SJSA1 (cell line): ENCODE results near the gene GCH1. TPM values are rescaled to one million over a fixed set of nuclear protein-coding genes. Genes with fewer than 3 reads are reported as not detected.

Source experiments
- DNase-seq, 2 experiments: peaks; one replicate each; pipeline ENCODE4 v3.0.0-alpha.2; 2015 to 2020; ENCODE audit warnings: low spot score in 2 of 2, low read depth in 1 of 2
- H3K27ac ChIP-seq: fragments of 250-450 bp; sonication (Bioruptor Pico); 2 replicates; pipeline ENCODE4 v1.5.1; 2020; ENCODE audit warnings: mild to moderate bottlenecking, moderate library complexity
- H3K27me3 ChIP-seq: fragments of 250-450 bp; sonication (Bioruptor Pico); replicated peaks from 2 replicates; pipeline ENCODE4 v1.5.1; 2020; ENCODE audit warnings: mild to moderate bottlenecking, moderate library complexity
- H3K36me3 ChIP-seq: fragments of 250-450 bp; sonication (Bioruptor Pico); 2 replicates; pipeline ENCODE4 v1.5.1; 2020; ENCODE audit warnings: mild to moderate bottlenecking
- H3K4me1 ChIP-seq: fragments of 250-450 bp; sonication (Bioruptor Pico); replicated peaks from 2 replicates; pipeline ENCODE4 v1.6.1; 2021; ENCODE audit warnings: mild to moderate bottlenecking
- H3K4me3 ChIP-seq: fragments of 250-450 bp; sonication (Bioruptor Pico); 2 replicates; pipeline ENCODE4 v1.5.1; 2020; ENCODE audit warnings: mild to moderate bottlenecking
- H3K9me3 ChIP-seq: fragments of 250-450 bp; sonication (Bioruptor Pico); replicated peaks from 2 replicates; pipeline ENCODE4 v1.5.1; 2020; ENCODE audit warnings: mild to moderate bottlenecking
- total RNA-seq: library from RNA; depleted of rRNA; stranded (reverse); fragments of >200 nt; shearing (Covaris generic); gene quantifications from 2 replicates; pipeline ENCODE4 v1.2.3, GENCODE V29; 2014

The GCH1 gene
- total RNA-seq, 1 experiment from 2014 or later, result 1.8 TPM

GRCh38 chr14:54816450-54816849 lies 86.2 kb downstream of the GCH1 start:
- H3K27ac ChIP-seq, result no peak overlapping the region
- H3K4me1 ChIP-seq, result 0 out of 2 replicates have a peak, but pooled peaks cover 3% of the 10 kb centered on the region
- no peaks in the 10 kb centered on the region for H3K27me3 ChIP-seq
- no peaks in the 10 kb centered on the region for H3K9me3 ChIP-seq
- no peaks in the 10 kb centered on the region for H3K36me3 ChIP-seq
- DNase-seq, result no peak
- H3K4me3 ChIP-seq, result no peak overlapping the region

GRCh38 chr14:54815515-54815914 lies 87.1 kb downstream of the GCH1 start:
- Histone ChIP-seq H3K9me3 (no peaks in the 10 kb centered on the region), H3K27ac (no peak overlapping the region), H3K4me3 (no peak overlapping the region), H3K27me3 (no peaks in the 10 kb centered on the region), H3K4me1 (0 out of 2 replicates have a peak, but pooled peaks cover 3% of the 10 kb centered on the region), H3K36me3 (no peaks in the 10 kb centered on the region)
- no peak for DNase-seq

- Histone ChIP-seq H3K4me3 (no peak overlapping the region), H3K36me3 (no peaks in the 10 kb centered on the region), H3K27me3 (no peaks in the 10 kb centered on the region), H3K9me3 (no peaks in the 10 kb centered on the region), H3K27ac (no peak overlapping the region), H3K4me1 (0 out of 2 replicates have a peak, but pooled peaks cover 3% of the 10 kb centered on the region)
- no peak for DNase-seq
These were observed 87.6 kb downstream of the GCH1 start for GRCh38 chr14:54815016-54815415.

- H3K27ac ChIP-seq, result no peak overlapping the region
- no peak overlapping the region for H3K4me3 ChIP-seq
- no peak for DNase-seq
These were observed 88.5 kb downstream of the GCH1 start for GRCh38 chr14:54814076-54814475.

GRCh38 chr14:54813081-54813480 lies 89.5 kb downstream of the GCH1 start:
- Histone ChIP-seq H3K27me3 (no peaks in the 10 kb centered on the region), H3K4me1 (no peaks in the 10 kb centered on the region), H3K9me3 (no peaks in the 10 kb centered on the region), H3K4me3 (no peak overlapping the region), H3K27ac (no peak overlapping the region), H3K36me3 (no peaks in the 10 kb centered on the region)
- DNase-seq, result no peak

More at GRCh38 chr14:54814076-54814475, 88.5 kb downstream of the GCH1 start:
- H3K9me3 ChIP-seq, result no peaks in the 10 kb centered on the region
- H3K27me3 ChIP-seq, result no peaks in the 10 kb centered on the region
- H3K36me3 ChIP-seq, result no peaks in the 10 kb centered on the region
- H3K4me1 ChIP-seq, result 0 out of 2 replicates have a peak, but pooled peaks cover 3% of the 10 kb centered on the region

- Histone ChIP-seq H3K4me3 (no peak overlapping the region), H3K9me3 (no peaks in the 10 kb centered on the region), H3K27ac (no peak overlapping the region), H3K4me1 (no peaks in the 10 kb centered on the region), H3K36me3 (no peaks in the 10 kb centered on the region), H3K27me3 (no peaks in the 10 kb centered on the region)
- DNase-seq, result no peak
These were observed 90.0 kb downstream of the GCH1 start for GRCh38 chr14:54812617-54813016.

DNA sequence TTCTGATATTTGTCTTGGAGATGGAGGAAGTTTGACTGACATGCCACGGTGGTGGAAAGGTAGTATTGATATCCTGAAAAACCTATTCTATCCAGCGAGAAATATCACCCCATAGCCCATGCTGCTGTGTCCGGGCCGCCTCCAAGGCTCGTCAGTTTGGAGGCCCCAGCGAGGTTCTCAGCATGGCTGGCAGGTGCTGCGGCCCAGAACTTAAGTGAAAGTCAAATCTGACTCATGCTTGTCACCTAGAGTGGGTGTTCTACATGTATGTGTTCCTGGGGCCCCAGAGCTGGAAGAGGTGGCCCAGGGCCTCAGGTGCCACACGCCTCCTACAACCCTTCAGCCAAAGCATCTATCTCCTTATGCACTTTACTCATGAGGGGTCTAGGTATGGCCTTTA lies 92.9 kb downstream of the GCH1 start:
- no peak overlapping the region for H3K4me3 ChIP-seq
- no peaks in the 10 kb centered on the region for H3K27me3 ChIP-seq
- no peaks in the 10 kb centered on the region for H3K36me3 ChIP-seq
- no peaks in the 10 kb centered on the region for H3K9me3 ChIP-seq
- H3K27ac ChIP-seq, result no peak overlapping the region
- DNase-seq, result no peak
- H3K4me1 ChIP-seq, result peaks cover 3% of the 10 kb centered on the region; the same call in 1 of the 2 replicates

DNA sequence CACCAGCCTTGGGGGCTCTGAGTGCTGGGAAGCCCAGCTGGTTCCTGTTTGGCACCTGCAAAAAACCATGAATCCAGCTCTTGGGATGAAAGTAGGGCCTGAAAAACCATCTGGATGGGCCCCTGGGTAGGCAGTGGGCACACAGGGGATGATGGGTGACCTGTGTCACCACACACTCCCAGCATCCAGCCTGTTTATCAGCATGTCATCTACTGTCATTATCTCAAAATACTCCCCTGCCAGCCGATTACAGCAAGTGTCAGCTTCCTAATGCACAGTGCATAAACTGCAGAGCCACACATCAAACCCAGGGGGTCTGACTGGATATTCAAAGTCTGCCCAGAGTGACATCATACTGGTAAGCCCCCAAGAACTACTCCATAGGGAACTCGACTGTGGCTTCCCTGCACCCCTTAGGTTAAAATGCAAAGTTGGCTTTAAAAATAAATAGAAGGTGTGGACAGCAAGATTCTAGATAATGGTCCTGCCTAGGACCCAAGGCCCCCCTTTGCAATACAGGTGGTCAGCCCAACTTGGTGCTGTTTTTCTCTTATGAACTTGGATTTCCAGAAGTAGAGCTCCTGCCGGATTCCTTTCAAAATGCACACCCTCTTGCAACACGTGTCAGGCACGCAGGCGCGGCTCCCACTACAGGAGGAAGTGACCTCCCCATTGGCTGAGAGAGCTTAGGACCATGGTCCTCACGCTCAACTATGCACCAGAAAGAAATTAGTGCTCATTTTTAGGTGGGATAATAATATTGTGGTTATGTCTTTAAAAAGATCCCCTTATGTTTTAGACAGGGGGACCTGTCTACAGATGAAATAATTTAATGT lies 94.1 kb downstream of the GCH1 start:
- H3K9me3 ChIP-seq, result no peaks in the 10 kb centered on the region
- H3K27ac ChIP-seq, result no peak overlapping the region
- no peak for DNase-seq
- peaks cover 3% of the 10 kb centered on the region; the same call in 1 of the 2 replicates for H3K4me1 ChIP-seq
- H3K4me3 ChIP-seq, result no peak overlapping the region
- H3K36me3 ChIP-seq, result no peaks in the 10 kb centered on the region
- H3K27me3 ChIP-seq, result no peaks in the 10 kb centered on the region

- Histone ChIP-seq H3K36me3 (no peaks in the 10 kb centered on the region), H3K27me3 (no peaks in the 10 kb centered on the region), H3K4me3 (no peak overlapping the region), H3K4me1 (peaks cover 3% of the 10 kb centered on the region; the same call in 1 of the 2 replicates), H3K9me3 (no peaks in the 10 kb centered on the region), H3K27ac (no peak overlapping the region)
- no peak for DNase-seq
These were observed 94.7 kb downstream of the GCH1 start for GRCh38 chr14:54807881-54808280.

DNA sequence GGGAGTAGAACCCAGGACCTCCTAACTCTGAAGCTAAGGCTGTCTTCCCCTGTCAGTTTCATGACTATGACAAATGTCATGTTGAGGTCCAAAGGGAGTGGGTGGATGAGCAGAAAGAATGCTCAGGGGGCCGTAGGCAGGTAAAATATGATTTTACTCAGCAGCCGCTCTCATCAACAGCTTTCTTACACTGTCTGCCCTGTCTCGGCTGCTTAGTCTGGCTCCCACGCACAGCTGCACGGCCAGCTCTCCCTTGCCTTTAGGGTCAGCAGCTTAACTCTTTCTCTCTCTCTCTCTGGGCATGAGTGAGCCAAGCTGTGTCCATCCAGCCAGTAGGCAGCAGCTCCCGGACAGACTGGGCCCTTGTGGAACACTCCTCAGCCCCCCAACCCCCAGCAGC lies 95.2 kb downstream of the GCH1 start:
- no peaks in the 10 kb centered on the region for H3K36me3 ChIP-seq
- peaks cover 3% of the 10 kb centered on the region; the same call in 1 of the 2 replicates for H3K4me1 ChIP-seq
- H3K4me3 ChIP-seq, result no peak overlapping the region
- H3K9me3 ChIP-seq, result no peaks in the 10 kb centered on the region
- H3K27me3 ChIP-seq, result no peaks in the 10 kb centered on the region
- no peak for DNase-seq
- no peak overlapping the region for H3K27ac ChIP-seq

DNA sequence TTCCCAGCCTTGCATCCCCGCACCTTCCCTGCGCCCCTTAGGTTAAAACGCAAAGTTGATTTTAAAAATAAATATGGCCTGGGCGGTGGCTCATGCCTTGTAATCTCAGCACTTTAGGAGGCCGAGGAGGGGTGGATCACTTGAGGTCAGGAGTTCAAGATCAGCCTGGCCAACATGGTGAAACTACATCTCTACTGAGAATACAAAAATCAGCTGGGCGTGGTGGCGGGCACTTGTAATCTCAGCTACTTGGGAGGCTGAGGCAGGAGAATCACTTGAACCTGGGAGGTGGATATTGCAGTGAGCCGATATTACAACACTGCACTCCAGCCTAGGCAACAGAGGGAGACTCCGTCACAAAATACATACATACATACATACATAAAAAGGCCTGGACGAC lies 96.0 kb downstream of the GCH1 start:
- Histone ChIP-seq H3K9me3 (no peaks in the 10 kb centered on the region), H3K36me3 (no peaks in the 10 kb centered on the region), H3K27me3 (no peaks in the 10 kb centered on the region), H3K27ac (no peak overlapping the region), H3K4me1 (peaks cover 3% of the 10 kb centered on the region; the same call in 1 of the 2 replicates), H3K4me3 (no peak overlapping the region)
- DNase-seq, result no peak

DNA sequence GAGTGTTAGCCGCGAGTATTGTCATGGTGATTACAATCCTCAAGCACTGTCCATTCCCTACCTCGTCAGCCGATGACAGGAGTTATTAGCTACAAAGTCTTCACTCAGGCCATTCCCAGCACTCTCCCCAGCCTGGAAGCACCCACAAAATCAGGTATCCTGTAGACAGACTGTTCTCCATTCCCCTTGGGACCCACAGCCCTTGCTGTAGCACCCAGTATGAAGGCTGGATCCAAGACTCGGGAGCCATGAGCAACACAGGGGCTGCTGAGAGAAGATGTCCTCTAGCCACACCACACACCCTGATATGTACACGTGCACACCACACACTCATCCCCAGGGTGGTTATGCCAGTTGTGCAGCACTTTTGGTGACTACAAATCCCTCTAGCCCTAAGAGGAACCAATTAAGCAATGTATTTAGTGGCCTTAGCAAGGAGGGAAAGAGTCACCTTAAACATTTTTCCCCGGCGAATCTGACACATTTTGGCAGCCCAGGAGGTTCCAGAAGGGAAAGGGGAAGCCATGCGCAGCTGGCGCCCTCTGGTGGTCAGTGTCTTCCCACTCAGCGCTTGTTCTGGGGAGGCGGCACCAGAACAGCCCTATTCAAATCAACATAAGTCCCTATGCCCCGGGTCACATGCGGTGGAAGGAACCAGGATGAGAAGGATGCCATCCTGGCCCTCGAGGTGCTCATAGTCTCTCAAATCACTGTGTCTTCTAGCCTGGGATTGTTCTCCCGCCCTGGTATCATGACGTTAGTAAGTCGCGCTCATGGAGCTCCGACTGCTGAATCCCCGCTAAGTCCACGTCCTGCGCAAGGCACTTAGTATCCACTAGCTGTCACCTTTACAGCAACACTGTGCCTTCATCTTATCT lies 96.9 kb downstream of the GCH1 start:
- DNase-seq, result peak; percentile 79 to 81
- Histone ChIP-seq H3K9me3 (no peaks in the 10 kb centered on the region), H3K4me1 (peaks cover 3% of the 10 kb centered on the region; the same call in 1 of the 2 replicates), H3K4me3 (no peak overlapping the region), H3K27me3 (no peaks in the 10 kb centered on the region), H3K36me3 (no peaks in the 10 kb centered on the region), H3K27ac (no peak overlapping the region)

DNA sequence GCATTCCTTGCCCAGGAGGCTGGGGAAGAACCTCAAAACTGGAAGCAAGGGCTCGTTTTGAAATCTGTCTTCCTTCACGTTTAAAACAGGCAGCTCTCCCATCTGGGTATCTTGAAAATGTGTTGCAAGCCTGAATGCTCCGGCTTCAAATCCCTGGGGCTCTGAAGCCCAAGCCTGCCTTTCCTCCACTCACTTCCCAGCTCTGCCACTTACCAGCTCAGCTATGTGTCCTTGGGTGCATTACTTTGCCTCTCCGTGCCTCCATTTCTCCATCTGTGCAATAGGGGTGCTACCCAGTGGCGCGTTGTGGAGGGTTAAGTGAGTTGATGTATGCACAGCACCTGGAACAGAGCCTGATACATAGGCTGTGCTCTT lies 97.6 kb downstream of the GCH1 start:
- peaks cover 3% of the 10 kb centered on the region; the same call in 1 of the 2 replicates for H3K4me1 ChIP-seq
- no peak for DNase-seq

More for the DNA sequence above, 97.6 kb downstream of the GCH1 start:
- no peaks in the 10 kb centered on the region for H3K9me3 ChIP-seq
- no peak overlapping the region for H3K4me3 ChIP-seq
- H3K36me3 ChIP-seq, result no peaks in the 10 kb centered on the region
- no peaks in the 10 kb centered on the region for H3K27me3 ChIP-seq
- H3K27ac ChIP-seq, result no peak overlapping the region
